ENCODE data around the gene PDE7B. TPM values are rescaled to one million over a fixed set of nuclear protein-coding genes. Genes with fewer than 3 reads are reported as not detected.

PDE7B gene
- total RNA-seq, 4 donors from 2014 or later, result 1.4 to 11.6 (median 3.5) TPM

DNA sequence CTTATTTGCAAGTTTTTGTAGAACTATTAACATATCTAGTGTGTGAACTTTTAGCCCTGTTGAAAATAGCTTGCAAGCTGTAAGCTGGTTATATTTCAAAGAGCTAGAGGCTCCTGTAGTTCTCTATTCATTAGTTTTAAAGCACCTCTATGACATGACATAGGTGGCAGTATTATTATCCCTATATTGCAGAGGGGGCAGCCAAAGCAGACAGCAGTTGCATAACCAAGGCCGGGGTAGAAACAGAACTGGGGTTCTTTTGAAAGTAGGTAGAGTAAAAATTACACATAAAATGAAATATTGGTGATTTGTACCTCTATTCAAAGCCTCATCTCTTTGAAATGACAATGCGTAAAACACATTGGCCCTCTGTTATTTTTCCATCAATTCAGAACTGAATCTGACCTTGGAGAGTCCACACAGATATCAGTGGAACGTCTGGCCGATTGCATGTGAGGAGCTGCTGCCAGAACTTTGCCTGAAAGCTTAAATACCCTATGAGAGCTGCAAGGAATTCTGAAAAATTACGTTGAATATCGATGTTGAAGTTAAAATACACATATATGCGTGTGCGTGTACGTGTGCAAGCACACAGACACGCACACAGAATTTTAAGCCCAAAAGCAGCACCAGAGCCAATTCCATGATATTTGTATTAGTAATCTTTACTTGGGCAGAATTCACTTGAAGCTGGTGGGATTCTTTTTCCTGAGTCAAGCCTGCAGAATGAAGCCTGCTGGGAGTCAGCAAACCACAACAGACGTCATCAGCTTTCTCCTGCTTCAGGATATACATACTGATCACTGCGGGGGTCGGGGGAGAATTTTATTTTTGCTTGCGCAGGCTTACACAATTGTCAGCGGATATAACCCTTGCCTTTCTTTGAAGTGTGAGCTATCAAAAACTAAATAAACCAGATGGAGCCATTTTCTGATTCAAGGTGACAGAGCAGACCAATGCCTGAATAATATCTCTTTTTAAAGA is 163.2 kb downstream of the PDE7B start:
- Histone ChIP-seq H3K9me3 (no peaks in the 10 kb centered on the region), H3K36me3 (no peaks in the 10 kb centered on the region), H3K27ac (no peak overlapping the region), H3K27me3 (no peaks in the 10 kb centered on the region), H3K4me1 (no peaks in the 10 kb centered on the region), H3K4me3 (no peak overlapping the region)
- TF ChIP-seq, protein P1, sequence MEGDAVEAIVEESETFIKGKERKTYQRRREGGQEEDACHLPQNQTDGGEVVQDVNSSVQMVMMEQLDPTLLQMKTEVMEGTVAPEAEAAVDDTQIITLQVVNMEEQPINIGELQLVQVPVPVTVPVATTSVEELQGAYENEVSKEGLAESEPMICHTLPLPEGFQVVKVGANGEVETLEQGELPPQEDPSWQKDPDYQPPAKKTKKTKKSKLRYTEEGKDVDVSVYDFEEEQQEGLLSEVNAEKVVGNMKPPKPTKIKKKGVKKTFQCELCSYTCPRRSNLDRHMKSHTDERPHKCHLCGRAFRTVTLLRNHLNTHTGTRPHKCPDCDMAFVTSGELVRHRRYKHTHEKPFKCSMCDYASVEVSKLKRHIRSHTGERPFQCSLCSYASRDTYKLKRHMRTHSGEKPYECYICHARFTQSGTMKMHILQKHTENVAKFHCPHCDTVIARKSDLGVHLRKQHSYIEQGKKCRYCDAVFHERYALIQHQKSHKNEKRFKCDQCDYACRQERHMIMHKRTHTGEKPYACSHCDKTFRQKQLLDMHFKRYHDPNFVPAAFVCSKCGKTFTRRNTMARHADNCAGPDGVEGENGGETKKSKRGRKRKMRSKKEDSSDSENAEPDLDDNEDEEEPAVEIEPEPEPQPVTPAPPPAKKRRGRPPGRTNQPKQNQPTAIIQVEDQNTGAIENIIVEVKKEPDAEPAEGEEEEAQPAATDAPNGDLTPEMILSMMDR (IDR thresholded peaks at IDR 0.05), result no peak
- TF ChIP-seq POLR2A (IDR thresholded peaks at IDR 0.05), result no peak
- DNase-seq, result no peak

DNA sequence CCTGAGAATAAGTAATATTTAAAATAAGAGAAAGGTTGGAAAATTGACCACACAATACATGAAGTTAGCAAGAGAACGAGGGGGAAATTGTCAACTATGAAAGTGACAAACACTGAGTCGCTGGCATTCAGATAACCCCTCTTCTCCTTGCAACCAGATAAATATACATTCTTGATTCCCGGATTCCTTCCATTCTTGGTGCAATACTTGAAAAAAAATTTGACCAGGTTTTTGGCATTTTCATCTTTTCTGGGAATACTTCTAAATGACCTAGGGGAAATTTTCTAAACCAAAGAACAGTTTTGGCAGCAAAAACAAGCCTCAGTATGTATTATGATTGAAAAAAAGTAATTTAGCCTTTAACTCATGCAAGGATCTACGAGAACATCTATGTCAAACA is 164.0 kb downstream of the PDE7B start:
- H3K36me3 ChIP-seq, result no peaks in the 10 kb centered on the region
- no peak overlapping the region for H3K27ac ChIP-seq
- H3K9me3 ChIP-seq, result no peaks in the 10 kb centered on the region

DNA sequence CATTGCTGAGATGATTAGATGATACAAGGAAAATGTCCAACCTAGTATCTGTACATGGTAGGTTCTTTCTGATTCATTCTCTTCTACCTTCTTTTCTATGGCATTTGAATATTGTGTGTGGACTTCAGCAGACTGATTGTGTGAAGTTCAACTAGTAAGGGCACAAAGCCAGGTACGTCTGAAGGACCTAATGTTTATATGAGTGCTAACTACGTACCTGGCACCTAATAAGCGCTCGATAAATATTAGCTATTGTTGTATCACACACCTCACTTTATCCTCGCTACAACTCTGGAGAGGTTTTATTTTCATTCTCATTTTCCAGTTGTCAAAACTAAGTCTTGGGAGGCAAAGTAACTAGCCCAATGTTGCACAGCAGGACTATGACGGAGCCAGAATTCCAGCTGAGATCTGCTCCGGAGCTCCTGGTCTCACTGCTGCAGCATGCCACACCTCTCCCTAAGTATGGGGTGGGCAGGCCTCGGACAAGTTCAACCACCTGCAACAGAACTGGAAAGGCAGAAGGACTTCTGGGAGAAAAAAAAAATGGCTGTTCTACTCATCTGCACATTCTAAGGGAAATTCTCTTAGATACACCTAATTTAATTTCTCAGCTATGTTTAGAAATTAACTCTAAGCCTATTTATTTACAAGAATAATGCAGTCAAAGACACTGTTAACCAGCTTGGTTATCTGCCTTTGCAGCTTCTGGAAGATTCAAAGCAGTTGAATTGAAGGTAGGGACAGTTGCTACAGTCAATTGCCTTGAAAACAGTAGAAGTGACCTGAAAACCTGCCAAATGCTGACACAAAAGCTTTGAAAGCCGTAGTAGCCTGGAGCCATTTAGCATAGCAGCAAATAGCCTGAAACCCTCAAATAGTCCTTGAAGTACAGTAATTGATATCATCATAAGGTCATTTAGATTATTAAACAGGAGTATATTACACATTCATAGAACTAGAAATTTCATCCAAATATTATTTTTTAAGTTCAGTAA is 165.0 kb downstream of the PDE7B start:
- H3K4me3 ChIP-seq, result no peak overlapping the region
- H3K27ac ChIP-seq, result no peak overlapping the region
- H3K4me1 ChIP-seq, result no peaks in the 10 kb centered on the region
- no peaks in the 10 kb centered on the region for H3K36me3 ChIP-seq
- no peaks in the 10 kb centered on the region for H3K27me3 ChIP-seq
- TF ChIP-seq, protein P1 (IDR thresholded peaks at IDR 0.05), result no peak
- TF ChIP-seq POLR2A (IDR thresholded peaks at IDR 0.05), result no peak
- no peaks in the 10 kb centered on the region for H3K9me3 ChIP-seq
- DNase-seq, result no peak

More for the DNA sequence above, 164.0 kb downstream of the PDE7B start:
- H3K27me3 ChIP-seq, result no peaks in the 10 kb centered on the region
- TF ChIP-seq, protein P1 (IDR thresholded peaks at IDR 0.05), result no peak
- TF ChIP-seq POLR2A (IDR thresholded peaks at IDR 0.05), result no peak
- no peak overlapping the region for H3K4me3 ChIP-seq
- no peak for DNase-seq
- no peaks in the 10 kb centered on the region for H3K4me1 ChIP-seq

DNA sequence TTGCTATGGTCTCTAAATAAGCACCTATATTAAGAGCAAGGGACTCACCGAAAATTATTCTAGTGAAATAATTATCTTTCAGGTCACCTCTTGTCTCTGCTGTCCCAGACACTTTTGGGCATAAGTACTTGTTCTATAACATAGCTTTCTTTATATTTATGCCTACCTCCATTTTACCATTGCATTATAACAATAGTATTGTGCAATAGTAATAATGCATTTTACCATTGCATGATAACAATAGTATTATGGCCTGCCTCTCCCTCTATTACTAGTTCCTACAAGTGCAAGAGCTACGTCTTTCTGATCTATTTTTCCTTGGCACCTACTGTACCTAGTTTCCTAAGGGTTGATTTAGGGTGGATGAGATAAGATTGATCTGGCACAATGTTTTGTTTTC is 169.2 kb downstream of the PDE7B start:
- Histone ChIP-seq H3K27ac (no peak overlapping the region), H3K27me3 (no peaks in the 10 kb centered on the region), H3K4me1 (no peaks in the 10 kb centered on the region), H3K9me3 (no peaks in the 10 kb centered on the region), H3K36me3 (no peaks in the 10 kb centered on the region), H3K4me3 (no peak overlapping the region)
- no peak for DNase-seq
- TF ChIP-seq, protein P1 (IDR thresholded peaks at IDR 0.05), result no peak
- TF ChIP-seq POLR2A (IDR thresholded peaks at IDR 0.05), result no peak

DNA sequence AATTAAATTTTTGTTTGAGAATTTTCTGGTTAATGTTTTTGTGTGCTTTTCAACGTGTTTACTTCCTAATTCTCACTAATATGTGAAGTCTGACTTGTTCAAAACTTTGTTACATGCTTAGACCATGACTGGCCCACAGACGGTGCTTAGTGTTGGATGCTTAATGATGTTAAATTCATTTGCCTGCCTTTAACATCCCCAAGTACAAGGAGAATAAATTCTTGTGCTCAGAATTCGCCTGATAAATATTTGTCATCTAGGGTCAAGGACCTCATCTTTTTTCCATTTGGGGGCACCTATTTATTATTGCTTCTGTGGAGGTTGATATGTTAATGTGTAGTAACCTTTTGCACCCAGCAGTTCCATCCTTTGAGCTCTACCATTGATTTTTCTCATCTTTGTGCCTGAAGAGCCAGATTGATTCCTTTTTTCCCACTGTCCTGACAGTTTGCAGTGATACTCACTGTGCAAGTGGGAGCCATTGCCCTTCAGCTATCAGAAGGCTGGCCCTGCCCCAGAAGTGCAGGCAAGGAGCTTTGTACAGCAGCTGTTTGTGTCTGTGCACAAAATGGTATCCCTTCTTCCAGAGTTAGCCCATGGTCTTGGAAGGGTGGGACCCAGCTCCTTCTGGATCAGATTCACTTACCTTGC is 170.8 kb downstream of the PDE7B start:
- no peak overlapping the region for H3K4me3 ChIP-seq
- H3K27ac ChIP-seq, result no peak overlapping the region
- no peaks in the 10 kb centered on the region for H3K4me1 ChIP-seq
- TF ChIP-seq, protein P1 (IDR thresholded peaks at IDR 0.05), result no peak
- no peak for TF ChIP-seq POLR2A (IDR thresholded peaks at IDR 0.05)
- no peaks in the 10 kb centered on the region for H3K36me3 ChIP-seq
- no peak for DNase-seq
- no peaks in the 10 kb centered on the region for H3K27me3 ChIP-seq
- no peaks in the 10 kb centered on the region for H3K9me3 ChIP-seq

Data from Peyer's patch (tissue), 4 donors.